ENCODE results near the gene PCSK2. TPM values are rescaled to one million over a fixed set of nuclear protein-coding genes. Genes with fewer than 3 reads are reported as not detected.

PCSK2 gene
- total RNA-seq, 1 experiment from 2014 or later: not detected

- DNase-seq (ENCODE audit: low spot score): no peak
- in situ Hi-C loops (cut with HindIII; ENCODE audit: low sequenced_read_pairs): no loop called here
Measured at GRCh38 chr20:17430125-17430950, 203.5 kb downstream of the PCSK2 start.

GRCh38 chr20:17431621-17432364, 205.0 kb downstream of the PCSK2 start:
- in situ Hi-C loops (cut with HindIII; ENCODE audit: low sequenced_read_pairs): no loop called here
- DNase-seq (ENCODE audit: low spot score): peak; percentile 76

GRCh38 chr20:17436664-17437063, 209.8 kb downstream of the PCSK2 start:
- DNase-seq (ENCODE audit: low spot score): no peak
- in situ Hi-C loops (cut with HindIII; ENCODE audit: low sequenced_read_pairs): no loop called here

GRCh38 chr20:17437251-17437650, 210.4 kb downstream of the PCSK2 start:
- in situ Hi-C loops (cut with HindIII; ENCODE audit: low sequenced_read_pairs): no loop called here
- no peak for DNase-seq (ENCODE audit: low spot score)

GRCh38 chr20:17438436-17439039, 211.7 kb downstream of the PCSK2 start:
- no peak for DNase-seq (ENCODE audit: low spot score)
- in situ Hi-C loops (cut with HindIII; ENCODE audit: low sequenced_read_pairs): no loop called here

- no peak for DNase-seq (ENCODE audit: low spot score)
- in situ Hi-C loops (cut with HindIII; ENCODE audit: low sequenced_read_pairs): no loop called here
Measured at GRCh38 chr20:17439616-17440296, 212.9 kb downstream of the PCSK2 start.

- no peak for DNase-seq (ENCODE audit: low spot score)
- in situ Hi-C loops (cut with HindIII; ENCODE audit: low sequenced_read_pairs): no loop called here
Measured at GRCh38 chr20:17441745-17442144, 214.9 kb downstream of the PCSK2 start.

- in situ Hi-C loops (cut with HindIII; ENCODE audit: low sequenced_read_pairs): no loop called here
- DNase-seq (ENCODE audit: low spot score): peak; percentile 20
Measured at GRCh38 chr20:17442588-17442987, 215.7 kb downstream of the PCSK2 start.

GRCh38 chr20:17443131-17443858, 216.5 kb downstream of the PCSK2 start:
- in situ Hi-C loops (cut with HindIII; ENCODE audit: low sequenced_read_pairs): no loop called here
- peak; percentile 82 for DNase-seq (ENCODE audit: low spot score)

GRCh38 chr20:17444091-17444490, 217.3 kb downstream of the PCSK2 start:
- in situ Hi-C loops (cut with HindIII; ENCODE audit: low sequenced_read_pairs): no loop called here

GRCh38 chr20:17445543-17445942, 218.7 kb downstream of the PCSK2 start:
- no peak for DNase-seq (ENCODE audit: low spot score)
- in situ Hi-C loops (cut with HindIII; ENCODE audit: low sequenced_read_pairs): no loop called here

More at GRCh38 chr20:17444091-17444490, 217.3 kb downstream of the PCSK2 start:
- no peak for DNase-seq (ENCODE audit: low spot score)

- DNase-seq (ENCODE audit: low spot score): no peak
- in situ Hi-C loops (cut with HindIII; ENCODE audit: low sequenced_read_pairs): no loop called here
Measured at GRCh38 chr20:17446171-17446570, 219.3 kb downstream of the PCSK2 start.

GRCh38 chr20:17448071-17448470, 221.2 kb downstream of the PCSK2 start:
- no peak for DNase-seq (ENCODE audit: low spot score)
- in situ Hi-C loops (cut with HindIII; ENCODE audit: low sequenced_read_pairs): no loop called here

- in situ Hi-C loops (cut with HindIII; ENCODE audit: low sequenced_read_pairs): no loop called here
- DNase-seq (ENCODE audit: low spot score): no peak
Measured at GRCh38 chr20:17449031-17449430, 222.2 kb downstream of the PCSK2 start.

- in situ Hi-C loops (cut with HindIII; ENCODE audit: low sequenced_read_pairs): no loop called here
- no peak for DNase-seq (ENCODE audit: low spot score)
Measured at GRCh38 chr20:17452441-17452840, 225.6 kb downstream of the PCSK2 start.

GRCh38 chr20:17453592-17453991, 226.8 kb downstream of the PCSK2 start:
- no peak for DNase-seq (ENCODE audit: low spot score)
- in situ Hi-C loops (cut with HindIII; ENCODE audit: low sequenced_read_pairs): no loop called here

GRCh38 chr20:17456279-17456678, 229.4 kb downstream of the PCSK2 start:
- in situ Hi-C loops (cut with HindIII; ENCODE audit: low sequenced_read_pairs): no loop called here
- no peak for DNase-seq (ENCODE audit: low spot score)

GRCh38 chr20:17457079-17457478, 230.2 kb downstream of the PCSK2 start:
- in situ Hi-C loops (cut with HindIII; ENCODE audit: low sequenced_read_pairs): no loop called here
- no peak for DNase-seq (ENCODE audit: low spot score)
